NT2/D1 (cell line): ENCODE measurements around the gene ZBTB39.
"Not testable (repeated sequence)": the region's sequence is repeated elsewhere in the genome, so short reads cannot be mapped to it uniquely, and the experiment has no call there.

Experiments
- SUZ12 ChIP-seq: IDR thresholded peaks from 2 replicates; pipeline ENCODE4 v1.6.1; 2011; ENCODE audit not compliant: insufficient read length, insufficient read depth; ENCODE audit errors: extremely low read depth
- ZNF274 ChIP-seq: IDR thresholded peaks from 2 replicates; pipeline ENCODE4 v1.6.1; 2011; ENCODE audit warnings: mild to moderate bottlenecking, low read depth, low read length

GRCh38 chr12:56965124-56965523 is 41.2 kb downstream of the ZBTB39 start:
- TF ChIP-seq SUZ12, ZNF274: not testable (repeated sequence)
